HEK293T (cell line): Measurements from ENCODE around the gene LEPR.
"Not testable (repeated sequence)": the region's sequence is repeated elsewhere in the genome, so short reads cannot be mapped to it uniquely, and the experiment has no call there.

Experiments
- CTCF ChIA-PET: fragments of 350-600 bp; formaldehyde crosslinking; extraction: SDS; loops from one replicate; lab custom pipeline; 2021; ENCODE audit warnings: antibody characterized with exemption, inconsistent platforms; lab: Yijun Ruan, JAX
- POLR2A ChIA-PET: fragments of 350-600 bp; formaldehyde crosslinking; extraction: SDS; loops from one replicate; lab custom pipeline; 2020; ENCODE audit warnings: antibody characterized with exemption, inconsistent platforms; lab: Yijun Ruan, JAX
- DNase-seq: peaks from one replicate; pipeline ENCODE4 v3.0.0; 2012; ENCODE audit warnings: mixed read lengths; ENCODE audit errors: extremely low spot score
- ARNT ChIP-seq: fragments of 450-650 bp; IDR thresholded peaks from 2 replicates; pipeline ENCODE4 v1.6.1; 2017; ENCODE audit warnings: mild to moderate bottlenecking
- BHLHE40 ChIP-seq: fragments of 450-650 bp; IDR thresholded peaks from 2 replicates; pipeline ENCODE4 v1.6.1; 2016; ENCODE audit warnings: mild to moderate bottlenecking, moderate library complexity, borderline replicate concordance
- CTBP1 ChIP-seq: fragments of 450-650 bp; IDR thresholded peaks from 2 replicates; pipeline ENCODE4 v1.6.1; 2016; ENCODE audit warnings: borderline replicate concordance
- ELF4 ChIP-seq: fragments of 450-650 bp; IDR thresholded peaks from 2 replicates; pipeline ENCODE4 v1.6.1; 2017; ENCODE audit warnings: antibody characterized with exemption
- FOXA1 ChIP-seq: fragments of 450-650 bp; IDR thresholded peaks from 2 replicates; pipeline ENCODE4 v1.6.1; 2016; ENCODE audit warnings: mild to moderate bottlenecking
- FOXK2 ChIP-seq: fragments of 450-650 bp; IDR thresholded peaks from 2 replicates; pipeline ENCODE4 v1.6.1; 2016; ENCODE audit warnings: mild to moderate bottlenecking
- FOXM1 ChIP-seq: fragments of 450-650 bp; IDR thresholded peaks from 2 replicates; pipeline ENCODE4 v1.6.1; 2017; ENCODE audit warnings: mild to moderate bottlenecking, borderline replicate concordance
- HDGF ChIP-seq: fragments of 450-650 bp; IDR thresholded peaks from 2 replicates; pipeline ENCODE4 v1.6.1; 2017; ENCODE audit warnings: antibody characterized with exemption, borderline replicate concordance
- L3MBTL2 ChIP-seq: fragments of 450-650 bp; conservative IDR thresholded peaks from 2 replicates; pipeline ENCODE4 v1.6.1; 2016; ENCODE audit warnings: mild to moderate bottlenecking
- LEF1 ChIP-seq: fragments of 450-650 bp; IDR thresholded peaks from 2 replicates; pipeline ENCODE4 v1.6.1; 2017; ENCODE audit warnings: mild to moderate bottlenecking, borderline replicate concordance
- NFRKB ChIP-seq: fragments of 450-650 bp; IDR thresholded peaks from 2 replicates; pipeline ENCODE4 v1.6.1; 2016; ENCODE audit warnings: mild to moderate bottlenecking, moderate library complexity
- PKNOX1 ChIP-seq: fragments of 450-650 bp; IDR thresholded peaks from 2 replicates; pipeline ENCODE4 v1.6.1; 2016
- SP1 ChIP-seq: fragments of 450-650 bp; IDR thresholded peaks from 2 replicates; pipeline ENCODE4 v1.6.1; 2017
- SUZ12 ChIP-seq: fragments of 450-650 bp; IDR thresholded peaks from 2 replicates; pipeline ENCODE4 v1.6.1; 2016; ENCODE audit warnings: mild to moderate bottlenecking
- TARDBP ChIP-seq: fragments of 450-650 bp; IDR thresholded peaks from 2 replicates; pipeline ENCODE4 v1.6.1; 2016
- ZNF384 ChIP-seq: fragments of 450-650 bp; IDR thresholded peaks from 2 replicates; pipeline ENCODE4 v1.6.1; 2016

LEPR gene

DNA sequence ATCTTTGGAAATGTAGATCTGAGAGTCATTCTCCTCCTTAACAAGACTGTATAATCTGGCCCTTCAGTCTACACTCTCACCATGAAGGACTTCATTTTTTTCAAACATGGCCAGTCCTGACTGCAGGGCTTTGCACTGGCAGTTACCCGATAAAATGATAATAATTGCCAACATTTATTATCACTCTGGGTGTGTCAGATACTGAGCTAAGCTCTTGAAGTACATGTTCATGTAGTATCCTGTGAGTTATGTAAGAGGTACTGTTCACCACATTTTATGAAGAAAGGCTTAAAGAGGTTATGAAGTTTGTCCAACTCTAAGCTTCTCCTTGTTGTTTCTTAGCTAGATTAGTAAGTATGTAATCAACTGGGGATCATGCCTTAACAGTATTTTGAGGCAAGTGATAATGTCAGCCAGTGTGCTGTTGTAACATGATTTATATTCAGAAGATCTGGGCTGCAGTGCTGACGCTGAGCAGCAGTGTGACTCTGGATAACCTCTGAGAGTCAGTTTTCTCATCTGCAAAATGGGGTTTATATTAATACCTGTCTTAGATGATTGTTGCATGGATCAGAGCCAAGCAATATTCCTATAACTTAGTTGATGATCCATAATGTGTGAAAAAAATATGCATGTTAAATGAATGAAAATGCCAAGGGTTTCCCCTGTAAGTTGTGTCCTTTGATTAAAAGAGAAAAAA is 42.1 kb upstream of the LEPR start:
- TF ChIP-seq FOXA1 (no peak), HDGF (no peak), SP1 (no peak), L3MBTL2 (no peak), CTBP1 (no peak), TARDBP (no peak), NFRKB (no peak), ELF4 (no peak), BHLHE40 (no peak), LEF1 (no peak), FOXM1 (no peak), SUZ12 (no peak), PKNOX1 (no peak)
- ChIA-PET CTCF (no interaction called here), POLR2A (no interaction called here)
- DNase-seq, result no peak

DNA sequence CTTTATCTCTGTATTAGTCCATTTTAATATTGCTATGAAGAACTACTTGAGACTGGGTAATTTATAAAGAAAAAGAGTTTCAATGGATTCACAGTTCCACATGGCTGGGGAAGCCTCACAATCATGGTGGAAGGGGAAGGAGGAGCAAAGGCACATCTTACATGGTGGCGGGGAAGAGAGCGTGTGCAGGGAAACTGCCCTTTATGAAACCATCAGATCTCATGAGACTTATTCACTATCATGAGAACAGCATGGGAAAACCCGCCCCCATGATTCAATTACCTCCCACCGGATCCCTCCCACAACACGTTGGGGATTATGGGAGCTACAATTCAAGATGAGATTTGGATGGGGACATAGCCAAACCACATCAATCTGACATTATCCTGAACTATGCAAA is 36.0 kb upstream of the LEPR start:
- POLR2A ChIA-PET, DNase-seq, CTCF ChIA-PET: not testable (repeated sequence)

DNA sequence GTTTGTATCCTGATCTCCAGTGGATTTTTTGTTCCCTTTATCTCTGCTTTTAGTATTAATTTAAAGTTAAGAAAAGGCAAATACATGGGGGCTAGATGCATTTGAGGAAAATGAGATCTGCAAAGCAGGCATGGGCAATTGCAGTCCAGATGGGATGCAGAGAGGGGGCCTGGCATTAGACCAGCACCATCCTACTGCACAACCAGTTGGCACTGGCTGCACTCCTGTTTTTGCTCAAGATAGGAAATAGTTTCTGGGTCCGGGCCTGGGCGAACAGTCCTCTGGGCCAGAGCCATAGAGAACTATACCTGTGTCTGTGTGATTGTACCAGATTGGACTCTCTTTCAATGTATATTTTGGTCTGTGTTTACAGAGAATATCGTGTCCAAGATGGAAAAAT is 34.0 kb upstream of the LEPR start:
- DNase-seq, result no peak
- CTCF ChIA-PET, result no interaction called here
- TF ChIP-seq SP1, result no peak
- no peak for TF ChIP-seq ARNT
- TF ChIP-seq ZNF384, result no peak
- TF ChIP-seq TARDBP, result no peak
- no peak for TF ChIP-seq FOXA1
- TF ChIP-seq SUZ12, result no peak
- no peak for TF ChIP-seq L3MBTL2
- TF ChIP-seq LEF1, result no peak
- TF ChIP-seq FOXK2, result no peak
- TF ChIP-seq PKNOX1, result no peak
- TF ChIP-seq FOXM1, result no peak
- no peak for TF ChIP-seq CTBP1
- TF ChIP-seq ELF4, result no peak
- TF ChIP-seq HDGF, result no peak
- TF ChIP-seq BHLHE40, result no peak
- no peak for TF ChIP-seq NFRKB
- POLR2A ChIA-PET, result no interaction called here

DNA sequence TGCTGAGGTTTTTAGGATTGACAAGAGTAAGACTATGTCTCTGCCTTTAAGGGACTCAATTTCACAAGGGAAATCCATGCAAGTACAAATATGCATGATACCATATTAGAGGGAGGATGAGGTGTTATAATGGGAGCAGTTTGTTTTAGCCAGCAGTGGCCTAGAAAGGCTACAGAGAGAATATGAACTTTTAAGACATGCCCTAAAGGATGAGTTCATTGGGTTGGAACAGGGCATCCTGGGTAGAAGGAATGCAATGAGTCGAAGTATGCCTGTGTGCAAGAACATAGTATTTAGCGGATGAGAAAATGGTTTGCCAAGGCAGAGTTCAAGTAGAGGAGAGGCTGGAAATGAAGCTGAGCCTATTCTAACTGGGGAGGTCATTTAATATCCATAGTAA is 32.6 kb upstream of the LEPR start:
- CTCF ChIA-PET, result no interaction called here
- DNase-seq, result no peak
- POLR2A ChIA-PET, result no interaction called here
- TF ChIP-seq ELF4 (no peak), TARDBP (no peak), ARNT (no peak), LEF1 (no peak), FOXK2 (no peak)

GRCh38 chr1:65388908-65389695 is 31.4 kb upstream of the LEPR start:
- ChIA-PET POLR2A (no interaction called here), CTCF (no interaction called here)
- no peak for DNase-seq

GRCh38 chr1:65392497-65392896 is 28.0 kb upstream of the LEPR start:
- no peak for TF ChIP-seq SP1
- no peak for TF ChIP-seq ELF4
- TF ChIP-seq PKNOX1, result no peak
- no peak for TF ChIP-seq NFRKB
- TF ChIP-seq SUZ12, result no peak
- no peak for TF ChIP-seq FOXM1
- TF ChIP-seq BHLHE40, result no peak
- no peak for TF ChIP-seq TARDBP
- TF ChIP-seq ZNF384, result no peak
- TF ChIP-seq CTBP1, result no peak
- TF ChIP-seq LEF1, result no peak
- TF ChIP-seq L3MBTL2, result no peak
- no peak for TF ChIP-seq ARNT
- TF ChIP-seq HDGF, result no peak
- TF ChIP-seq FOXA1, result no peak
- no peak for TF ChIP-seq FOXK2
- DNase-seq, result no peak
- ChIA-PET POLR2A (interaction anchor here (1.0 kb wide), 1 partner anchor 28 kb away, joined by 3 read pairs; no protein-coding TSS in a partner anchor), CTCF (no interaction called here)

More at GRCh38 chr1:65388908-65389695, 31.4 kb upstream of the LEPR start:
- TF ChIP-seq CTBP1 (no peak), BHLHE40 (no peak), ARNT (no peak), FOXM1 (no peak), LEF1 (no peak), ZNF384 (no peak), L3MBTL2 (no peak)
